Ovary (tissue), 9 donors: Measurements from ENCODE around the gene BIRC3. TPM values are rescaled to one million over a fixed set of nuclear protein-coding genes. Genes with fewer than 3 reads are reported as not detected.

Source experiments
- DNase-seq, 5 donors: peaks; one replicate each; pipeline ENCODE4 v3.0.0-alpha.2; 2019 to 2020
- H3K27ac ChIP-seq, 2 donors: fragments of 200-600 bp; one replicate each; pipeline versions ENCODE4 v1.5.1 to v1.8.0; 2019 to 2022
- H3K27me3 ChIP-seq: fragments of 200-600 bp; one replicate; pipeline ENCODE4 v1.8.0; 2022
- H3K36me3 ChIP-seq: fragments of 200-600 bp; sonication (generic); one replicate; pipeline ENCODE4 v1.5.1; 2019
- H3K4me1 ChIP-seq: one replicate; pipeline ENCODE4 v1.8.1; 2013; ENCODE audit warnings: mild to moderate bottlenecking, moderate library complexity; ENCODE audit not compliant: insufficient read depth
- H3K4me3 ChIP-seq: fragments of 200-600 bp; sonication (generic); one replicate; pipeline ENCODE4 v1.5.1; 2017
- H3K9me3 ChIP-seq, 2 donors: fragments of 200-600 bp in 1 of 2; sonication (generic) in 1 of 2; one replicate each; pipeline versions ENCODE4 v1.5.1 to v1.8.1; 2013 to 2019; ENCODE audit warnings: mild to moderate bottlenecking in 1 of 2, moderate library complexity in 1 of 2
- CTCF ChIP-seq, 3 donors: fragments of 450-650 bp in 2 of 3; fragments of 200-600 bp in 1 of 3; IDR thresholded peaks; one replicate each; pipeline versions ENCODE4 v1.5.1 to v1.8.0; 2016 to 2022; ENCODE audit warnings: antibody characterized with exemption in 3 of 3, mild to moderate bottlenecking in 1 of 3
- EP300 ChIP-seq: sonication (generic); formaldehyde crosslinking; IDR thresholded peaks from one replicate; pipeline ENCODE4 v1.6.1; 2017; ENCODE audit warnings: antibody characterized with exemption
- POLR2A ChIP-seq: fragments of 450-650 bp; IDR thresholded peaks from one replicate; pipeline ENCODE4 v1.6.1; 2017; ENCODE audit warnings: antibody characterized with exemption, mild to moderate bottlenecking, moderate library complexity
- WGBS, 3 donors: extraction: QIAGEN DNeasy Blood & Tissue Kit in 1 of 3; methylation state at CpG; one replicate each; pipeline versions ENCODE4 v1.1.5 to v1.1.7; 2013 to 2017; 5-methylcytosine and 5-hydroxymethylcytosine counted together
- intact Hi-C, 4 donors: fragments of 100-400 bp; cut with DNase I; formaldehyde crosslinking; loops; one replicate each; pipeline versions ENCODE4 v1.11.0 to v1.15.1; 2022 to 2023
- polyA plus RNA-seq, 2 donors: library from polyadenylated mRNA; stranded (reverse); fragments of 200-250 nt in 1 of 2; fragments of 350-450 nt in 1 of 2; fragmentation: Illumina TruSeq in 1 of 2; extraction: RNeasy Lipid Tissue Mini Kit (QIAGEN cat#74804) in 1 of 2; gene quantifications; one replicate each; pipeline ENCODE4 v1.2.3, GENCODE V29; 2013 to 2014
- total RNA-seq, 7 donors: library from RNA; depleted of rRNA in 2 of 7; stranded (reverse); fragments of >200 nt in 2 of 7; fragmentation: NEBNext Ultra II Directional in 3 of 7; extraction: Animal tissue kit (Norgen Biotek cat#: 25700) in 3 of 7; gene quantifications; one replicate each; pipeline versions ENCODE4 v1.1.0 to v1.2.4, GENCODE V29; 2016 to 2023
- donor health status: DM: no; HTN: no; CAD: no; lungs with moderate emphysema.
- donor health status: DM: no; HTN: no; CAD: no.
- donor health status: Bipolar disorder and iron deficiency.
- donor health status: DM: yes; HTN: yes; CAD: no.
- donor health status: DM: no; HTN: no; CAD: no.
- donor health status: DM: yes; HTN: yes; CAD: no.

The BIRC3 gene
- total and polyA plus RNA-seq, 9 donors, result 1.9 to 111 (median 5.1) TPM

GRCh38 chr11:102320679-102321078 is 3.4 kb downstream of the BIRC3 start:
- Histone ChIP-seq H3K4me3 (no peak overlapping the region), H3K27me3 (no peaks in the 10 kb centered on the region), H3K9me3 (no peaks in the 10 kb centered on the region), H3K4me1 (peaks cover 3% of the 10 kb centered on the region), H3K27ac (no peak overlapping the region), H3K36me3 (no peaks in the 10 kb centered on the region)
- TF ChIP-seq EP300 (no peak), POLR2A (no peak), CTCF (IDR thresholded peaks at IDR 0.05) (no peak)
- no peak for DNase-seq
- intact Hi-C loops, result no loop called here

GRCh38 chr11:102322560-102322959 is 5.3 kb downstream of the BIRC3 start:
- intact Hi-C loops, result no loop called here
- no peaks in the 10 kb centered on the region for H3K36me3 ChIP-seq
- H3K9me3 ChIP-seq, result no peaks in the 10 kb centered on the region
- no peak overlapping the region for H3K27ac ChIP-seq
- H3K4me1 ChIP-seq, result peaks cover 3% of the 10 kb centered on the region
- 66 to 77% (median 74%) methylated on average over 2 of the region's 2 CpGs for WGBS, 3 donors
- no peaks in the 10 kb centered on the region for H3K27me3 ChIP-seq
- no peak for TF ChIP-seq POLR2A
- TF ChIP-seq CTCF (IDR thresholded peaks at IDR 0.05), result no peak
- TF ChIP-seq EP300, result no peak
- H3K4me3 ChIP-seq, result no peak overlapping the region
- no peak for DNase-seq

- Histone ChIP-seq H3K36me3 (no peaks in the 10 kb centered on the region), H3K4me1 (no peaks in the 10 kb centered on the region), H3K27ac (no peak overlapping the region), H3K4me3 (no peak overlapping the region), H3K27me3 (no peaks in the 10 kb centered on the region), H3K9me3 (no peaks in the 10 kb centered on the region)
- no peak for DNase-seq
- TF ChIP-seq CTCF (IDR thresholded peaks at IDR 0.05) (no peak), EP300 (no peak), POLR2A (no peak)
- intact Hi-C loops, result no loop called here
- 74 to 93% (median 93%) methylated on average over 1 of the region's 1 CpG for WGBS, 3 donors
These were observed 6.4 kb downstream of the BIRC3 start for GRCh38 chr11:102323542-102324251.

- 83 to 86% (median 85%) methylated on average over 3 of the region's 3 CpGs for WGBS, 3 donors
- H3K27ac ChIP-seq, result no peak overlapping the region
- no peak for DNase-seq
- H3K9me3 ChIP-seq, result no peaks in the 10 kb centered on the region
- no peaks in the 10 kb centered on the region for H3K36me3 ChIP-seq
- intact Hi-C loops, result no loop called here
- no peak overlapping the region for H3K4me3 ChIP-seq
- no peak for TF ChIP-seq POLR2A
- no peak for TF ChIP-seq EP300
- TF ChIP-seq CTCF (IDR thresholded peaks at IDR 0.05), result no peak
- no peaks in the 10 kb centered on the region for H3K27me3 ChIP-seq
- H3K4me1 ChIP-seq, result no peaks in the 10 kb centered on the region
These were observed 7.8 kb downstream of the BIRC3 start for GRCh38 chr11:102325088-102325487.
